ENCODE results near the gene SIRPG. TPM values are rescaled to one million over a fixed set of nuclear protein-coding genes. Genes with fewer than 3 reads are reported as not detected.

The SIRPG gene
- total and polyA plus RNA-seq, 4 donors = 0.32 to 0.71 (median 0.42) TPM; not detected in 1

GRCh38 chr20:1660246-1660645, 2.7 kb upstream of the SIRPG start:
- no peak for TF ChIP-seq GABPA (IDR thresholded peaks at IDR 0.05 in 1 of 2, conservative IDR thresholded peaks at IDR 0.05 in 1 of 2)
- no peak for TF ChIP-seq SP1 (IDR thresholded peaks at IDR 0.05)
- TF ChIP-seq ZBTB33 (IDR thresholded peaks at IDR 0.05) = no peak
- no peak for TF ChIP-seq CTCF (IDR thresholded peaks at IDR 0.05; ENCODE audit: low read depth, low read length, missing input control)
- TF ChIP-seq REST (IDR thresholded peaks at IDR 0.05) = no peak
- TF ChIP-seq TAF1 (conservative IDR thresholded peaks at IDR 0.05) = no peak
- TF ChIP-seq NR2F2 (IDR thresholded peaks at IDR 0.05) = no peak
- no peak for TF ChIP-seq RXRA (IDR thresholded peaks at IDR 0.05)
- TF ChIP-seq EGR1 (IDR thresholded peaks at IDR 0.05; ENCODE audit: low read depth in 2 of 2) = no peak
- no peak for TF ChIP-seq ATF3 (IDR thresholded peaks at IDR 0.05)
- TF ChIP-seq JUND (IDR thresholded peaks at IDR 0.05) = no peak
- TF ChIP-seq MAX (IDR thresholded peaks at IDR 0.05) = no peak
- no peak for TF ChIP-seq FOXA2 (IDR thresholded peaks at IDR 0.05)
- no peak for TF ChIP-seq FOXA1 (IDR thresholded peaks at IDR 0.05)
- WGBS = 31% methylated on average over 2 of the region's 2 CpGs
- DNase-seq (ENCODE audit: low spot score) = no peak
- Histone ChIP-seq H3K36me3 (ENCODE audit: control insufficient read depth in 4 of 4, insufficient read depth in 3 of 4, low read depth in 1 of 4, low read length in 3 of 4) (no peaks in the 10 kb centered on the region), H3K27ac (ENCODE audit: low read depth in 1 of 2, low read length in 2 of 2) (no peak overlapping the region), H3K27me3 (ENCODE audit: control insufficient read depth in 4 of 4, insufficient read depth in 4 of 4, low read length in 3 of 4) (peaks cover 0 to 13% (median 1%) of the 10 kb centered on the region in 4 donors), H3K9ac (ENCODE audit: low read depth in 1 of 2, low read length in 2 of 2) (no peak overlapping the region), H3K9me3 (ENCODE audit: control insufficient read depth in 4 of 4, low read length in 3 of 4) (no peaks in the 10 kb centered on the region), H3K4me3 (ENCODE audit: low read depth in 1 of 3, low read length in 3 of 3) (no peak overlapping the region), H3K4me1 (ENCODE audit: control insufficient read depth in 4 of 4, insufficient read depth in 4 of 4, low read length in 3 of 4) (no peaks in the 10 kb centered on the region)

GRCh38 chr20:1656844-1657243, 735 bp downstream of the SIRPG start:
- peaks cover 0 to 9% (median 1%) of the 10 kb centered on the region in 4 donors for H3K27me3 ChIP-seq (ENCODE audit: control insufficient read depth in 4 of 4, insufficient read depth in 4 of 4, low read length in 3 of 4)
- H3K4me3 ChIP-seq (ENCODE audit: low read depth in 1 of 3, low read length in 3 of 3) = no peak overlapping the region
- no peak for DNase-seq (ENCODE audit: low spot score)
- no peak overlapping the region for H3K27ac ChIP-seq (ENCODE audit: low read depth in 1 of 2, low read length in 2 of 2)
- no peaks in the 10 kb centered on the region for H3K36me3 ChIP-seq (ENCODE audit: control insufficient read depth in 4 of 4, insufficient read depth in 3 of 4, low read depth in 1 of 4, low read length in 3 of 4)
- no peak overlapping the region for H3K9ac ChIP-seq (ENCODE audit: low read depth in 1 of 2, low read length in 2 of 2)
- no peaks in the 10 kb centered on the region for H3K4me1 ChIP-seq (ENCODE audit: control insufficient read depth in 4 of 4, insufficient read depth in 4 of 4, low read length in 3 of 4)
- TF ChIP-seq JUND (IDR thresholded peaks at IDR 0.05) = no peak
- TF ChIP-seq MAX (IDR thresholded peaks at IDR 0.05) = no peak
- TF ChIP-seq HNF4G (IDR thresholded peaks at IDR 0.05) = no peak
- no peak for TF ChIP-seq EGR1 (IDR thresholded peaks at IDR 0.05; ENCODE audit: low read depth in 2 of 2)
- TF ChIP-seq RAD21 (IDR thresholded peaks at IDR 0.05) = no peak
- no peak for TF ChIP-seq GABPA (IDR thresholded peaks at IDR 0.05 in 1 of 2, conservative IDR thresholded peaks at IDR 0.05 in 1 of 2)
- TF ChIP-seq ZBTB33 (IDR thresholded peaks at IDR 0.05) = no peak
- no peak for TF ChIP-seq YY1 (IDR thresholded peaks at IDR 0.05)
- no peak for TF ChIP-seq FOXA1 (IDR thresholded peaks at IDR 0.05)
- H3K9me3 ChIP-seq (ENCODE audit: control insufficient read depth in 4 of 4, low read length in 3 of 4) = no peaks in the 10 kb centered on the region
- WGBS = 73% methylated on average over 5 of the region's 5 CpGs

Data from liver (tissue), 9 donors.